ENCODE results near the gene TRPC4. TPM values are rescaled to one million over a fixed set of nuclear protein-coding genes. Genes with fewer than 3 reads are reported as not detected.

Gene TRPC4
- total RNA-seq, 1 donor from 2014 or later, result 0.26 TPM

DNA sequence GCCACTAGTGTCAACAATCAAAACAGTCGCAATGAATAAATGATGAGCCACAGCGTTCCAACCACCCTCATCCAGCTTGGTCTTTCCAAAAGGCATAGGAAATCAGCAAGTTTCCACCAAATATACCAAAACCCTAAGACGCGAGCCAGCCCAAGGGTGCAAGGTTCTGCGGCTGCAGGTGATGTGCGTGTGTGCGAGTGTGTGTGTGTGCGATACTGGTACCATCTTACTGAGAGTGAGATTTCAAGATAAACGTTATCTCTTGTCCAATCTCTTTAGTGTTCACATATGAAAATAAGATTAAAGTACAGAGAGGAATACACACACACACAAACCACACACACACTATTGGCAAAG is 895 bp upstream of the TRPC4 start:
- no peaks in the 10 kb centered on the region for H3K36me3 ChIP-seq (ENCODE audit: control insufficient read depth, insufficient read depth, low read length)
- TF ChIP-seq, protein P1, sequence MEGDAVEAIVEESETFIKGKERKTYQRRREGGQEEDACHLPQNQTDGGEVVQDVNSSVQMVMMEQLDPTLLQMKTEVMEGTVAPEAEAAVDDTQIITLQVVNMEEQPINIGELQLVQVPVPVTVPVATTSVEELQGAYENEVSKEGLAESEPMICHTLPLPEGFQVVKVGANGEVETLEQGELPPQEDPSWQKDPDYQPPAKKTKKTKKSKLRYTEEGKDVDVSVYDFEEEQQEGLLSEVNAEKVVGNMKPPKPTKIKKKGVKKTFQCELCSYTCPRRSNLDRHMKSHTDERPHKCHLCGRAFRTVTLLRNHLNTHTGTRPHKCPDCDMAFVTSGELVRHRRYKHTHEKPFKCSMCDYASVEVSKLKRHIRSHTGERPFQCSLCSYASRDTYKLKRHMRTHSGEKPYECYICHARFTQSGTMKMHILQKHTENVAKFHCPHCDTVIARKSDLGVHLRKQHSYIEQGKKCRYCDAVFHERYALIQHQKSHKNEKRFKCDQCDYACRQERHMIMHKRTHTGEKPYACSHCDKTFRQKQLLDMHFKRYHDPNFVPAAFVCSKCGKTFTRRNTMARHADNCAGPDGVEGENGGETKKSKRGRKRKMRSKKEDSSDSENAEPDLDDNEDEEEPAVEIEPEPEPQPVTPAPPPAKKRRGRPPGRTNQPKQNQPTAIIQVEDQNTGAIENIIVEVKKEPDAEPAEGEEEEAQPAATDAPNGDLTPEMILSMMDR (IDR thresholded peaks at IDR 0.05; ENCODE audit: insufficient read depth, low read length, severe bottlenecking), result no peak
- DNase-seq (ENCODE audit: low read depth) (no peak), FAIRE-seq (peak; percentile 7)
- H3K4me3 ChIP-seq (ENCODE audit: low read depth, low read length), result no peak overlapping the region
- peaks cover 14% of the 10 kb centered on the region for H3K27me3 ChIP-seq (ENCODE audit: control insufficient read depth, insufficient read depth, low read length)

DNA sequence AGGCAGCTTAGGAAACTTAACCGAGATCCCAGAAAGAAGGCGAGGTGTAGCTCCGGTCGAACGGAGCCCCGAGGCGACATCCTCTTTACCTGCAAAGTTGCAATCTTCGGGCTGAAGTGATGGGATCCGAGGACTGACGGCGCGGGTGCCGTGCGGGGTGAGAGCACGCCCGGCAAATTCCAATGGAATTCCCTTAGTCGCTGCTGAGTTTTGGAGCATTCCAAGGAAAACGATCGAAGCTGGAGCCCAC is 141 bp downstream of the TRPC4 start:
- DNase-seq (ENCODE audit: low read depth) (no peak), FAIRE-seq (no peak)
- Histone ChIP-seq H3K4me3 (ENCODE audit: low read depth, low read length) (peak overlapping the region; percentile 28), H3K36me3 (ENCODE audit: control insufficient read depth, insufficient read depth, low read length) (no peaks in the 10 kb centered on the region), H3K27me3 (ENCODE audit: control insufficient read depth, insufficient read depth, low read length) (peaks cover 14% of the 10 kb centered on the region)
- TF ChIP-seq, protein P1 (IDR thresholded peaks at IDR 0.05; ENCODE audit: insufficient read depth, low read length, severe bottlenecking), result no peak

DNA sequence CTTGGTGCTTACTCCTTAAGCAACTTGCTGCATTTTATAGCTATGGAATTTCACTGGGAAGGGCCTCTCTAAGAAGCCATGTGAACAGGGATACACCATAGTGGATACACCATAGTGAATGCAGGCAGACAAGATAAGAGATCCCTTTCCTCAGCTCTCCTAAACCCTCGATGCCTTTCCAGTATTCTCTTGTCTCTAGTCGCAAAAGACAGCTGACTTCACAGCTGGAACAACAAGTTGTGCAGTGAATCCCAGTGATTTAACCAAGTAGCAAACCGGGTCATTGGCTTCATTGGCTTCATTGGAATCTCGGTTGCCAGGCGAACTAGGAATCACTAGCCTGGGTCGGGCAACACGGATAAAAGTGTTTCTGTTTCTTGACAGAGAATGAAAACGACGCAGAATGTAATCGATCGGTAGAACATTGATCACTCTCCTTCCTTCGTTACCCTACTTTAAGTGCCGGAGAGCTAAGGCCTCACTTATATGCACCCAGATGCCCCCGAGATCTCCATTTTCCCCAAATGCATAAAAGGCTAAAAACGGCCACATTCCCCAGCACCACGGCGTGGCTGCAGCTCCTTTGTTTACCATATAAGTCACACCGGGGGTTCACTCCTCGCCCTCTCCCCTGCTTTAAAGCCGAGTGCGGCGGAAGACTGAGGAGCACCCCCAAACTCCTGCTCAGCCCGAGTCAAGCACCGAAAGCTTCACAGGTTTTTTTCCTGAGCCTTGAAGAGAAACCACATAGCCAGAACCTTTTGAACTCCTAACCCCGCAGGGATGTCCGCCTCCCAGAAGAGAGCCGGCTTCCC is 674 bp downstream of the TRPC4 start:
- TF ChIP-seq, protein P1 (IDR thresholded peaks at IDR 0.05; ENCODE audit: insufficient read depth, low read length, severe bottlenecking), result no peak
- H3K27me3 ChIP-seq (ENCODE audit: control insufficient read depth, insufficient read depth, low read length), result peaks cover 14% of the 10 kb centered on the region
- no peaks in the 10 kb centered on the region for H3K36me3 ChIP-seq (ENCODE audit: control insufficient read depth, insufficient read depth, low read length)
- H3K4me3 ChIP-seq (ENCODE audit: low read depth, low read length), result no peak overlapping the region
- DNase-seq (ENCODE audit: low read depth) (no peak), FAIRE-seq (no peak)

DNA sequence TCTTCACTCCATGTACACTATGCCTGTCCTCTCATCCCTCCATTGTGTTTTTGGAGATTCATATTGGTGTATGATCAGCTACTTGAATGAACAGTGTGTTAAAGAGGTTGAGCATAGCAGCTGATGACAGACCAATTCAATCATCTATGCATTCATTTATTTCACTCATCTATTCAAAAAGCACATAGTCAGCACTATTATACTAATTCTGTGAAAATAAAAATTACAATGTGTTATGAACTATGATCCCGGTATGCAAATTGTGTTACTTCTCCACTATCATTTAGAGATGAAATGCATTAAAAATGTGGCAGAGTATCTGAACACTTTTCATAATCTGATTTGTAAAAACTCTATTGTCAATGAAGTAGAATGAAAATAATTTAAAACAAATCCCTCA is 5.9 kb downstream of the TRPC4 start:
- TF ChIP-seq, protein P1 (IDR thresholded peaks at IDR 0.05; ENCODE audit: insufficient read depth, low read length, severe bottlenecking), result no peak
- no peak overlapping the region for H3K4me3 ChIP-seq (ENCODE audit: low read depth, low read length)
- FAIRE-seq (no peak), DNase-seq (ENCODE audit: low read depth) (no peak)
- H3K27me3 ChIP-seq (ENCODE audit: control insufficient read depth, insufficient read depth, low read length), result peaks cover 2% of the 10 kb centered on the region
- no peaks in the 10 kb centered on the region for H3K36me3 ChIP-seq (ENCODE audit: control insufficient read depth, insufficient read depth, low read length)

DNA sequence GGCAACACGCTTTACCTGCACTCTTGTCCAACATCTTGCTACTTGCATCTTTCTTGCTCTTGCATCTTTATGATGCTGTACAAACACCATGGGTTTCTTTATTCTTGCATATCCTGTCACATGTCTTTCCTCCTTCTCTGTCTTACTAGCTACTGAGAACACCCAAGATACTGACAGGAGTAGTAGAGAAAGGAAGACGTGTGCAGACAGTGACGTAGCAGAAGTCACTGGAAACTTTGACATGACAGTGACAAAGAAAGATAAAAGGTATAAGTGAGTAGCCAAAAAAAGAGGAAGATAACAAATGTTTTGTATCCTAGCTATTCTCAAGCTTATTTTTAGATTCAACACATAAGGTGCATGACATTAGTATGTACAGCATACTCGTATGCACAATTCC is 34.2 kb downstream of the TRPC4 start:
- Histone ChIP-seq H3K4me3 (ENCODE audit: low read depth, low read length) (no peak overlapping the region), H3K27me3 (ENCODE audit: control insufficient read depth, insufficient read depth, low read length) (no peaks in the 10 kb centered on the region), H3K36me3 (ENCODE audit: control insufficient read depth, insufficient read depth, low read length) (no peaks in the 10 kb centered on the region)
- no peak for DNase-seq (ENCODE audit: low read depth)
- FAIRE-seq, result peak; percentile 47
- TF ChIP-seq, protein P1 (IDR thresholded peaks at IDR 0.05; ENCODE audit: insufficient read depth, low read length, severe bottlenecking), result no peak

DNA sequence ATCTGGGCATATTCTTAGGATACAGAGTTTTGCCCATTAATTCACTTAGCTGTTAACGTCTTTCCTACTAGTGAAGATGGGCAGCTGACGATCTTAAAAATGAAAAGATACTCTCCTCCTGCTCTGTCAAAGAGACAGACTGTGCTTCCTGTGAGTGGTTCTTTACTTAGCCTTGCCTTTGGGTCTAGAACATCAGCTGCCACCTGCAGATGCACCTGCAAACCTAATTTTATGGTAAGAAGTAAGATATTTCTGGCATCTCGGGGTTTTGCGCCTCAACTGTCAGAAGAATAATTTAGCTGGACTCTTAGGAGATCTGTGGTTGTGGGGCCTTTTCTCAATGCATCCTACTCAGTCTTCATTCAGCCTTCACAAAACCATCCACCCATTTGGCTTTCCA is 36.2 kb downstream of the TRPC4 start:
- no peak overlapping the region for H3K4me3 ChIP-seq (ENCODE audit: low read depth, low read length)
- no peaks in the 10 kb centered on the region for H3K36me3 ChIP-seq (ENCODE audit: control insufficient read depth, insufficient read depth, low read length)
- no peaks in the 10 kb centered on the region for H3K27me3 ChIP-seq (ENCODE audit: control insufficient read depth, insufficient read depth, low read length)
- TF ChIP-seq, protein P1 (IDR thresholded peaks at IDR 0.05; ENCODE audit: insufficient read depth, low read length, severe bottlenecking), result no peak
- no peak for FAIRE-seq
- no peak for DNase-seq (ENCODE audit: low read depth)
